WTC11 (cell line): ENCODE measurements around the gene KCNS3. TPM values are rescaled to one million over a fixed set of nuclear protein-coding genes. Genes with fewer than 3 reads are reported as not detected.

ENCODE experiments used
- ATAC-seq: fragments of 200-7000 bp; cut with Tn5 transposase; 2 replicates; pipeline ENCODE4 v1.10.0; 2021; ENCODE audit warnings: mild to moderate bottlenecking, moderate library complexity
- CTCF ChIA-PET: fragments of 300-600 bp; sonication (Branson Sonifier 250); formaldehyde crosslinking; loops from one replicate; lab custom pipeline; 2021; ENCODE audit warnings: antibody characterized with exemption; lab: Charles Lee
- POLR2A ChIA-PET: fragments of 350-600 bp; sonication (Branson Sonifier 250); formaldehyde crosslinking; loops from one replicate; lab custom pipeline; 2021; ENCODE audit warnings: antibody characterized with exemption; lab: Charles Lee
- DNase-seq: peaks from one replicate; pipeline ENCODE4 v3.0.0; 2021; ENCODE audit warnings: low spot score
- H3K27ac Mint-ChIP-seq: 2 replicates; pipeline ENCODE4 v1.8.0; 2021; ENCODE audit warnings: mixed read lengths
- H3K27me3 Mint-ChIP-seq: 2 replicates; pipeline ENCODE4 v1.8.0; 2021; ENCODE audit warnings: low read depth, mild to moderate bottlenecking, moderate library complexity, mixed read lengths
- H3K36me3 Mint-ChIP-seq: 2 replicates; pipeline ENCODE4 v1.8.0; 2021; ENCODE audit warnings: mixed read lengths
- H3K4me1 Mint-ChIP-seq: 2 replicates; pipeline ENCODE4 v1.8.0; 2022; ENCODE audit warnings: mixed read lengths
- H3K4me3 Mint-ChIP-seq: 2 replicates; pipeline ENCODE4 v1.8.0; 2021; ENCODE audit warnings: mild to moderate bottlenecking, moderate library complexity, mixed read lengths
- H3K9me3 Mint-ChIP-seq: 2 replicates; pipeline ENCODE4 v1.8.0; 2021; ENCODE audit warnings: mixed read lengths
- AR ChIP-seq: fragments of 250-450 bp; sonication (Bioruptor Pico); IDR thresholded peaks from 2 replicates; pipeline ENCODE4 v1.9.0; 2021; ENCODE audit warnings: mild to moderate bottlenecking
- CREM ChIP-seq: sonication (generic); formaldehyde crosslinking; IDR thresholded peaks from 2 replicates; pipeline ENCODE4 v1.8.1; 2022; ENCODE audit warnings: mild to moderate bottlenecking, missing genetic modification reagents, moderate library complexity
- E2F4 ChIP-seq: sonication (generic); formaldehyde crosslinking; IDR thresholded peaks from 2 replicates; pipeline ENCODE4 v1.8.1; 2022; ENCODE audit warnings: low read depth, mild to moderate bottlenecking, moderate library complexity, missing genetic modification reagents, borderline replicate concordance
- E2F5 ChIP-seq: sonication (generic); formaldehyde crosslinking; IDR thresholded peaks from 2 replicates; pipeline ENCODE4 v1.8.1; 2022; ENCODE audit warnings: mild to moderate bottlenecking, moderate library complexity, missing genetic modification reagents
- FOXJ3 ChIP-seq: sonication (generic); formaldehyde crosslinking; IDR thresholded peaks from 2 replicates; pipeline ENCODE4 v1.9.0; 2021; ENCODE audit warnings: missing genetic modification reagents, mild to moderate bottlenecking, borderline replicate concordance
- FOXK1 ChIP-seq: sonication (generic); formaldehyde crosslinking; IDR thresholded peaks from 2 replicates; pipeline ENCODE4 v1.8.0; 2022; ENCODE audit warnings: mild to moderate bottlenecking, moderate library complexity, missing genetic modification reagents
- FOXP4 ChIP-seq: sonication (generic); formaldehyde crosslinking; IDR thresholded peaks from 2 replicates; pipeline ENCODE4 v1.8.0; 2022; ENCODE audit warnings: mild to moderate bottlenecking, missing genetic modification reagents
- GTF2I ChIP-seq: fragments of 250-450 bp; sonication (Bioruptor Pico); conservative IDR thresholded peaks from 2 replicates; pipeline ENCODE4 v1.4.0; 2021; ENCODE audit warnings: mild to moderate bottlenecking
- KAT7 ChIP-seq: sonication (generic); formaldehyde crosslinking; IDR thresholded peaks from 2 replicates; pipeline ENCODE4 v1.8.1; 2023; ENCODE audit warnings: missing genetic modification reagents, mild to moderate bottlenecking, borderline replicate concordance
- NR2C2 ChIP-seq: sonication (generic); formaldehyde crosslinking; IDR thresholded peaks from 2 replicates; pipeline ENCODE4 v1.8.0; 2022; ENCODE audit warnings: mild to moderate bottlenecking, missing genetic modification reagents
- RORB ChIP-seq: fragments of 250-450 bp; sonication (Bioruptor Pico); IDR thresholded peaks from 2 replicates; pipeline ENCODE4 v1.9.0; 2021; ENCODE audit warnings: mild to moderate bottlenecking
- SMAD4 ChIP-seq: sonication (generic); formaldehyde crosslinking; IDR thresholded peaks from 2 replicates; pipeline ENCODE4 v1.8.0; 2022; ENCODE audit warnings: mild to moderate bottlenecking, missing genetic modification reagents
- STAT6 ChIP-seq: sonication (generic); formaldehyde crosslinking; conservative IDR thresholded peaks from 2 replicates; pipeline ENCODE4 v1.8.1; 2023; ENCODE audit warnings: mild to moderate bottlenecking, low read depth, missing genetic modification reagents, moderate library complexity
- TEAD1 ChIP-seq: sonication (generic); formaldehyde crosslinking; IDR thresholded peaks from 2 replicates; pipeline ENCODE4 v1.8.0; 2022; ENCODE audit warnings: mild to moderate bottlenecking, missing genetic modification reagents
- ZMAT4 ChIP-seq: fragments of 250-450 bp; sonication (Bioruptor Pico); IDR thresholded peaks from 2 replicates; pipeline ENCODE4 v1.9.0; 2021; ENCODE audit warnings: mild to moderate bottlenecking
- ZNF317 ChIP-seq: sonication (generic); formaldehyde crosslinking; IDR thresholded peaks from 2 replicates; pipeline ENCODE4 v1.8.1; 2023; ENCODE audit warnings: low read depth, mild to moderate bottlenecking, moderate library complexity, missing genetic modification reagents, borderline replicate concordance
- ZNF396 ChIP-seq: fragments of 250-450 bp; sonication (Bioruptor Pico); IDR thresholded peaks from 2 replicates; pipeline ENCODE4 v1.8.0; 2021; ENCODE audit warnings: mild to moderate bottlenecking, moderate library complexity, borderline replicate concordance
- ZNF425 ChIP-seq: fragments of 250-450 bp; sonication (Bioruptor Pico); conservative IDR thresholded peaks from 2 replicates; pipeline ENCODE4 v1.9.0; 2021; ENCODE audit warnings: mild to moderate bottlenecking
- ZSCAN18 ChIP-seq: fragments of 250-450 bp; sonication (Bioruptor Pico); IDR thresholded peaks from 2 replicates; pipeline ENCODE4 v2.1.2; 2022; ENCODE audit warnings: mild to moderate bottlenecking, moderate library complexity
- total RNA-seq: library from RNA; stranded (reverse); gene quantifications from 3 replicates; pipeline ENCODE4 v1.2.3, GENCODE V29; 2021

Gene KCNS3
- total RNA-seq, 1 experiment from 2014 or later: 25.2 TPM

GRCh38 chr2:17916584-17916983 is 38.1 kb downstream of the KCNS3 start:
- Mint-ChIP-seq H3K4me1 (peaks cover 60% of the 10 kb centered on the region), H3K4me3 (no peak overlapping the region), H3K9me3 (no peaks in the 10 kb centered on the region), H3K27me3 (no peaks in the 10 kb centered on the region), H3K27ac (no peak overlapping the region; the same call in 1 of the 2 replicates), H3K36me3 (peaks cover 8% of the 10 kb centered on the region)
- no peak for TF ChIP-seq TEAD1 (CRISPR knock-in tag)
- no peak for TF ChIP-seq STAT6 (CRISPR knock-in tag)
- TF ChIP-seq SMAD4 (CRISPR knock-in tag): no peak
- TF ChIP-seq ZMAT4 (CRISPR knock-in tag): no peak
- DNase-seq (no peak), ATAC-seq (no peak)
- ChIA-PET POLR2A (no interaction called here), CTCF (interaction anchor here (3.7 kb wide), 1 partner anchor 65 kb away, joined by 39 read pairs; no protein-coding TSS in a partner anchor)

GRCh38 chr2:17918789-17919188 is 40.3 kb downstream of the KCNS3 start:
- peak; percentile 73 for ATAC-seq
- POLR2A ChIA-PET: no interaction called here
- DNase-seq: peak; percentile 25
- Mint-ChIP-seq H3K27ac (peak overlapping the region; percentile 84; the same call in 1 of the 2 replicates), H3K27me3 (no peaks in the 10 kb centered on the region)
- CTCF ChIA-PET: interaction anchor here (0.6 to 3.7 kb wide), 15 partner anchors 12 to 199 kb away, joined by 3 to 39 read pairs (median 4); partner anchors contain the start of genes GEN1 and KCNS3
- TF ChIP-seq ZNF317 (CRISPR knock-in tag): no peak
- no peak for TF ChIP-seq RORB
- no peak for TF ChIP-seq E2F5 (CRISPR knock-in tag)
- no peak for TF ChIP-seq ZNF425
- TF ChIP-seq E2F4: no peak
- TF ChIP-seq ZSCAN18 (CRISPR knock-in tag): no peak
- TF ChIP-seq ZNF396 (CRISPR knock-in tag): no peak
- TF ChIP-seq NR2C2 (CRISPR knock-in tag): no peak
- TF ChIP-seq AR (CRISPR knock-in tag): no peak
- no peak for TF ChIP-seq CREM (CRISPR knock-in tag)
- TF ChIP-seq FOXJ3 (CRISPR knock-in tag): no peak
- no peak for TF ChIP-seq FOXP4
- TF ChIP-seq FOXK1 (CRISPR knock-in tag): no peak
- no peak for TF ChIP-seq KAT7 (CRISPR knock-in tag)
- no peak for TF ChIP-seq GTF2I
- TF ChIP-seq, all 79 proteins: peak for 0
- Mint-ChIP-seq H3K4me1 (peaks cover 45% of the 10 kb centered on the region), H3K9me3 (no peaks in the 10 kb centered on the region), H3K36me3 (peaks cover 8% of the 10 kb centered on the region), H3K4me3 (no peak overlapping the region)
